Right lobe of liver (tissue), 6 donors: ENCODE results near the gene ARL13B. TPM values are rescaled to one million over a fixed set of nuclear protein-coding genes. Genes with fewer than 3 reads are reported as not detected.
"Not testable (repeated sequence)": the region's sequence is repeated elsewhere in the genome, so short reads cannot be mapped to it uniquely, and the experiment has no call there.

ENCODE experiments used
- ATAC-seq, 4 donors: fragments of 200-7000 bp; cut with Tn5 transposase; one replicate each; pipeline ENCODE4 v1.9.1; 2020; ENCODE audit warnings: mild to moderate bottlenecking in 4 of 4, moderate library complexity in 4 of 4
- DNase-seq, 3 donors: peaks; one replicate each; pipeline ENCODE4 v3.0.0-alpha.2; 2020
- H3K27ac ChIP-seq, 3 donors: fragments of 200-600 bp; one replicate each; pipeline ENCODE4 v1.8.0; 2022
- H3K27me3 ChIP-seq, 2 donors: fragments of 200-600 bp; one replicate each; pipeline ENCODE4 v1.8.0; 2022
- H3K36me3 ChIP-seq, 4 donors: fragments of 200-600 bp; sonication (generic) in 1 of 4; one replicate each; pipeline versions ENCODE4 v1.5.1 to v1.8.0; 2017 to 2022; ENCODE audit warnings: control low read depth in 1 of 4
- H3K4me1 ChIP-seq, 4 donors: fragments of 200-600 bp; sonication (generic) in 1 of 4; one replicate each; pipeline versions ENCODE4 v1.5.1 to v1.8.0; 2017 to 2022; ENCODE audit warnings: control low read depth in 1 of 4
- H3K4me3 ChIP-seq, 3 donors: fragments of 200-600 bp; one replicate each; pipeline ENCODE4 v1.8.0; 2022
- H3K9me3 ChIP-seq, 4 donors: fragments of 200-600 bp; sonication (generic) in 1 of 4; one replicate each; pipeline versions ENCODE4 v1.5.1 to v1.8.0; 2017 to 2022; ENCODE audit warnings: control low read depth in 1 of 4
- POLR2A ChIP-seq: fragments of 450-650 bp; IDR thresholded peaks from one replicate; pipeline ENCODE4 v1.6.1; 2017; ENCODE audit warnings: antibody characterized with exemption, mild to moderate bottlenecking
- WGBS: methylation state at CpG from one replicate; pipeline ENCODE4 v1.1.6; 2018; ENCODE audit warnings: low coverage, low lambda C conversion rate; ENCODE audit not compliant: insufficient coverage; ENCODE audit errors: missing lambda C conversion rate; 5-methylcytosine and 5-hydroxymethylcytosine counted together
- intact Hi-C, 2 donors: fragments of 100-400 bp; cut with DNase I; formaldehyde crosslinking; loops; one replicate each; pipeline versions ENCODE4 v1.11.2 to v1.14.1; 2022
- total RNA-seq, 6 experiments: library from RNA; depleted of rRNA in 2 of 6; stranded (reverse); fragments of >200 nt in 2 of 6; fragmentation: NEBNext Ultra II Directional in 3 of 6; extraction: Animal tissue kit (Norgen Biotek cat#: 25700) in 3 of 6; gene quantifications; one replicate each; pipeline versions ENCODE4 v1.1.0 to v1.2.4, GENCODE V29; 2016 to 2023
- TF ChIP-seq, protein P1 (sequence below), 4 donors: fragments of 200-600 bp in 3 of 4; fragments of 450-650 bp in 1 of 4; IDR thresholded peaks; one replicate each; pipeline versions ENCODE4 v1.5.1 to v1.8.0; 2016 to 2022; ENCODE audit warnings: antibody characterized with exemption in 4 of 4, mild to moderate bottlenecking in 2 of 4
- donor health status: DM: no; HTN: yes; CAD: no.
- donor health status: DM: no; HTN: no; CAD: no.
- donor health status: DM: no; HTN: no; CAD: no.
- donor health status: DM: no; HTN: yes; CAD: no.
- donor health status: DM: no; HTN: yes; CAD: no.

Gene ARL13B
- total RNA-seq, 6 experiments from 2014 or later = 3.9 to 5.6 (median 4.5) TPM

DNA sequence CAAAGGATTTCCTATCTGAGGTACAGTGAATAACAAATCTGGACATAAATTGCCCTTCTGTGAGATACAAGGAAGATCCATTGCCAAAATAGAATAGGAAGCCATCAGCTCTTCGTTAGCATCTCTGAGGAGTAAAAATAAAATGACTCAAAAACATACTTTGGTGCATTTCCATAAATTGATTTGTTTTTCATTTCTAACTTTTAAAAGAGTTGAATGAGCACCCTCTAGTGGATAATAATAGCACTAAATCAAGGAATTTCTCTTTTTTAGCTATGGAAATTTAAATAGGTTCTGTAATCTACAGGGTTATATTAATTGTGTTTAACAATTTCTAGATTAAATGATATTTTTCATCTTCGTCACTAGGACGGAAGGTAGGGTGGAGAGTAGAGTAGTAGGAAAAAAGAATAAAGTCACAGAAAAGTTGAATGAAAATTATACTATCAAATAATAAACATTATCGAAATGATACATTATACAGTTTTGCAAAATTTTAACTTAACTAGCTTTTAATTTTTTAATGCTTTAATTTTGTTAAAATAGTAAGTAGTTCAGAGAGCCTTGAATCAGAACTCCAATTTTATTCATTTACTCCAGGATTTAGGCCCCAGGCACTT lies 89.3 kb downstream of the ARL13B start:
- intact Hi-C loops = loop anchor here in 1 of 2 donors (10.0 kb wide), 1 partner anchor 65 kb away; no protein-coding TSS in a partner anchor
- Histone ChIP-seq H3K9me3 (no peaks in the 10 kb centered on the region), H3K36me3 (peaks cover 0 to 3% (median 0%) of the 10 kb centered on the region in 4 donors), H3K27ac (no peak overlapping the region), H3K4me3 (no peak overlapping the region), H3K4me1 (peaks cover 0 to 4% (median under 1%) of the 10 kb centered on the region in 4 donors), H3K27me3 (no peaks in the 10 kb centered on the region)
- ATAC-seq = peak in 3 of 4 donors; percentile 49 to 55 (median 55)
- 29% methylated on average over 4 of the region's 4 CpGs for WGBS
- TF ChIP-seq, protein P1, sequence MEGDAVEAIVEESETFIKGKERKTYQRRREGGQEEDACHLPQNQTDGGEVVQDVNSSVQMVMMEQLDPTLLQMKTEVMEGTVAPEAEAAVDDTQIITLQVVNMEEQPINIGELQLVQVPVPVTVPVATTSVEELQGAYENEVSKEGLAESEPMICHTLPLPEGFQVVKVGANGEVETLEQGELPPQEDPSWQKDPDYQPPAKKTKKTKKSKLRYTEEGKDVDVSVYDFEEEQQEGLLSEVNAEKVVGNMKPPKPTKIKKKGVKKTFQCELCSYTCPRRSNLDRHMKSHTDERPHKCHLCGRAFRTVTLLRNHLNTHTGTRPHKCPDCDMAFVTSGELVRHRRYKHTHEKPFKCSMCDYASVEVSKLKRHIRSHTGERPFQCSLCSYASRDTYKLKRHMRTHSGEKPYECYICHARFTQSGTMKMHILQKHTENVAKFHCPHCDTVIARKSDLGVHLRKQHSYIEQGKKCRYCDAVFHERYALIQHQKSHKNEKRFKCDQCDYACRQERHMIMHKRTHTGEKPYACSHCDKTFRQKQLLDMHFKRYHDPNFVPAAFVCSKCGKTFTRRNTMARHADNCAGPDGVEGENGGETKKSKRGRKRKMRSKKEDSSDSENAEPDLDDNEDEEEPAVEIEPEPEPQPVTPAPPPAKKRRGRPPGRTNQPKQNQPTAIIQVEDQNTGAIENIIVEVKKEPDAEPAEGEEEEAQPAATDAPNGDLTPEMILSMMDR (IDR thresholded peaks at IDR 0.05) = peak; percentile 54 to 72 (median 66)
- no peak for TF ChIP-seq POLR2A
- no peak for DNase-seq

DNA sequence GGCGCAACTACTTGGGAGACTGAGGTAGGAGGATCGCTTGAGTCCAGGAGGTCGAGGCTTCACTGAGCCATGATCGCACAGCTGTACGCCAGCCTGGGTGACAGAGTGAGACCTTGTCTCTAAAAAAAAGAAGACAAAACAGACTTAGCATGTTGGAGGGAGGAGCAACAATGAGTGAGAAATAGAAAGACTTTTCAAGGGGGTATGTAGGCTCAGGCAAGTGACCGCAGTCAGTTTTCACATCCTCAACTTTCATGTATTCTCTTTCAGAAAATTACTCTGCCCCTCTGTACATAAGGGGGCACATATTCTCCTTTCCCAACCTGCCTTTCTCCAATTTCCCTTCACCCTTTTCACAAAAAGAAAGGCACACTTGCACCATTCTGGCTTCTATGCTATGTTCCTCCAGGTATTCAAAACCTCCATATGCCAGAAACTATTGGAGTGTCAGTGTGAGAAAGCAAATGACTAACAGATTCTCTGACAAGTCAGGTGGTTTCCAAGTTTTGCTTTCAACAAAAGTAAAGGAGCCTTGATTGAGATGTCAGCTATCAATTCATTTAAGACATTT lies 90.5 kb downstream of the ARL13B start:
- 92% methylated on average over 2 of the region's 6 CpGs for WGBS
- intact Hi-C loops = loop anchor here in 1 of 2 donors (10.0 kb wide), 1 partner anchor 56 kb away; no protein-coding TSS in a partner anchor
- Histone ChIP-seq H3K4me1 (no peaks in the 10 kb centered on the region), H3K36me3 (peaks cover 0 to 3% (median 0%) of the 10 kb centered on the region in 4 donors), H3K27me3 (no peaks in the 10 kb centered on the region), H3K9me3 (no peaks in the 10 kb centered on the region), H3K4me3 (no peak overlapping the region), H3K27ac (no peak overlapping the region)
- TF ChIP-seq, protein P1 (IDR thresholded peaks at IDR 0.05) = no peak
- no peak for TF ChIP-seq POLR2A
- no peak for ATAC-seq
- no peak for DNase-seq

DNA sequence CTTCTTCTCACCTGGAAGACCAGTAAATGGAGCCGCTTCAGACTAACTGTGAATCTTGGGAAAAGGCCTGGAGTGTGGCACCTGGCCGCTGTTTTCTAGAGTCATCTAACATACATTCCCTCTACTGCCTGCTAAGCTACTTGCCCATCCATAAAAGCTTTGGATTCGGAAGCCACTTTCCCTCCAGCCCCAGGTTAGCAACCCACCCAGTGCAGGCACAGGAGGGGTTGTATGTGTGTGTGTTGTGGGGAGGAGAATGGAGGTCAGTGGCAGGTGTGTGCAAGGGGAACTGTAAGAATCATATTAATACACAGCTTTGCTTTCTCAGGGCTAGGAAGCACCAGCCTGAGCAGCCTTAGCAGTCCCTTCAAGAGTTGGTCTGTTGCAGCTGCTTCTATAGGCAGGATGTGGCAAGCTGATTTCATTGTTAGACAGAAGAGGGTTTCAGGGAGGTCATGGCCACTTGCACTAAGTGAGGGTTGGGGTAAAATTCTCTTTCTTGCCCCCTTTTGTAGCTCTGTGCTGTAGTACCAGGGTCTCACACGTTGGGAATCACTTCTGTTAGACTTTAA lies 91.8 kb downstream of the ARL13B start:
- no peaks in the 10 kb centered on the region for H3K4me1 ChIP-seq
- no peaks in the 10 kb centered on the region for H3K9me3 ChIP-seq
- no peak overlapping the region for H3K4me3 ChIP-seq
- TF ChIP-seq, protein P1 (IDR thresholded peaks at IDR 0.05) = no peak
- no peak for TF ChIP-seq POLR2A
- DNase-seq = no peak
- ATAC-seq = no peak
- intact Hi-C loops = loop anchor here in 1 of 2 donors (10.0 kb wide), 1 partner anchor 57 kb away; no protein-coding TSS in a partner anchor
- WGBS = 81% methylated on average over 3 of the region's 4 CpGs
- H3K27me3 ChIP-seq = no peaks in the 10 kb centered on the region
- no peak overlapping the region for H3K27ac ChIP-seq
- peaks cover 0 to 3% (median 1%) of the 10 kb centered on the region in 4 donors for H3K36me3 ChIP-seq

DNA sequence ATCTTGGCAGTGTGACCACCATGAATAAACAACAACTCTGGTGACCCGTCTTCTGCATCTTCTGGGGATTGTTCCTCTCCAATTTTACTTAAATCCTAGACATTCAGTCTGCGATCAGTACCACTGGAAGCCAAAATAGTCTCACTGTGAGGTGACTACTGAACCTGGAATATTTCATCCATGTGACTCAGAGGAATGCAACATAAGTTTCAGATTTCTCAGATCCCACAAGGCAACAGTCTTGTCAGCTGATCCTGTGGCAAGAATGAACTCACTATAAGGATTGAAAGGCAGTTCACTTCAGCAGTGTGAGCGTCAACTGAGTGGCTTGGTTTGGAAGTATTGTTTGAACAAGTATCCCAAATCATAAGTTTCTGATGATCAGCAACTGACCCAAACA lies 96.1 kb downstream of the ARL13B start:
- intact Hi-C loops = loop anchor here in 1 of 2 donors (10.0 kb wide), 1 partner anchor 61 kb away; no protein-coding TSS in a partner anchor
- Histone ChIP-seq H3K27me3 (no peaks in the 10 kb centered on the region), H3K27ac (no peak overlapping the region), H3K4me3 (no peak overlapping the region), H3K4me1 (no peaks in the 10 kb centered on the region), H3K36me3 (peaks cover 0 to 3% (median 1%) of the 10 kb centered on the region in 4 donors), H3K9me3 (no peaks in the 10 kb centered on the region)
- no peak for TF ChIP-seq POLR2A
- TF ChIP-seq, protein P1 (IDR thresholded peaks at IDR 0.05) = no peak
- ATAC-seq (no peak), DNase-seq (no peak)
- 90% methylated on average over 3 of the region's 3 CpGs for WGBS

DNA sequence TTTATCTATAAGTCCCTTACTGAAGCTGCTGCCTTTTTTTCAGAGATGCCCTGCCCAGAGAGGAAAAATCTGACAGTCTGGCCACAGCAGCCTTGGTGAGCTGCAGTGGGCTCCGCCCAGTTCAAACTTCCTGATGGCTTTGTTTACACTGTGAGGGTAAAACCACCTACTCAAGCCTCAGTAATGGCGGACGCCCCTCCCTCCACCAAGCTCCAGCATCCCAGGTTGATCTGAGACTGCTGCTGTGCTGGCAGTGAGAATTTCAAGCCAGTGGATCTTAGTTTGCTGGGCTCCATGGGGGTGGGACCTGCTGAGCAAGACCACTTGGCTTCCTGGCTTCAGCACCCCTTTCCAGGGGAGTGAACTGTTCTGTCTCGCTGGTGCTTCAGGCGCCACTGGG lies 100.6 kb downstream of the ARL13B start:
- intact Hi-C loops, H3K4me3 ChIP-seq, H3K9me3 ChIP-seq, ATAC-seq, H3K4me1 ChIP-seq, H3K36me3 ChIP-seq, H3K27me3 ChIP-seq, H3K27ac ChIP-seq, DNase-seq: not testable (repeated sequence)
- WGBS = 83% methylated on average over 2 of the region's 5 CpGs
